HFF-Myc (cell line): ENCODE data around the gene SLC6A7.

Source experiments
- DNase-seq: peaks from one replicate; pipeline ENCODE4 v3.0.0-alpha.2; 2011; ENCODE audit warnings: low read depth; ENCODE audit errors: extremely low read depth
- H3K4me3 ChIP-seq: replicated peaks from 2 replicates; pipeline ENCODE4 v1.5.1; 2011; ENCODE audit warnings: low read depth, mild to moderate bottlenecking, control low read depth, low read length
- TF ChIP-seq, protein P1 (sequence below): IDR thresholded peaks from 2 replicates; pipeline ENCODE4 v1.5.1; 2012; ENCODE audit warnings: mild to moderate bottlenecking, low read depth, low read length, control low read depth; ENCODE audit errors: missing control alignments

The SLC6A7 gene

DNA sequence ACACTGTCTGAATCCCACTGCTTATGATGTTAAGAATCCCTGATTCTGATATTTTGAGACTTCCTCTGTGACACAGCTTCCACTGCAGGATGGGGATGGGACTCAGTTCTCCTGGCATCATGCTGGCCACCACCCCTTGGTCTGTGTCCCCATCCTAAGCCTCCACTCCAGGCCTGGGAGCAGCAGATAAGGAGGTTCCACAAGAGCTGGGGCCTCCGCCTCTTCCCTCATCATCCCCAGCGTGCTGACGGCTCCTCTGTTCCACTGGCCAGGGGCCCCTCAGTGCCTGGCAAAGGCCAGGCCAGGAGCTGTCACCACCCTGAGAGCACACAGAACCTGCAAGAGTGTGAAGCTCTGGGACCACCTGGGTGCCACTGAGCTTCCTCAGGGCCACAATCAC is 59.1 kb downstream of the SLC6A7 start:
- DNase-seq = no peak
- TF ChIP-seq, protein P1, sequence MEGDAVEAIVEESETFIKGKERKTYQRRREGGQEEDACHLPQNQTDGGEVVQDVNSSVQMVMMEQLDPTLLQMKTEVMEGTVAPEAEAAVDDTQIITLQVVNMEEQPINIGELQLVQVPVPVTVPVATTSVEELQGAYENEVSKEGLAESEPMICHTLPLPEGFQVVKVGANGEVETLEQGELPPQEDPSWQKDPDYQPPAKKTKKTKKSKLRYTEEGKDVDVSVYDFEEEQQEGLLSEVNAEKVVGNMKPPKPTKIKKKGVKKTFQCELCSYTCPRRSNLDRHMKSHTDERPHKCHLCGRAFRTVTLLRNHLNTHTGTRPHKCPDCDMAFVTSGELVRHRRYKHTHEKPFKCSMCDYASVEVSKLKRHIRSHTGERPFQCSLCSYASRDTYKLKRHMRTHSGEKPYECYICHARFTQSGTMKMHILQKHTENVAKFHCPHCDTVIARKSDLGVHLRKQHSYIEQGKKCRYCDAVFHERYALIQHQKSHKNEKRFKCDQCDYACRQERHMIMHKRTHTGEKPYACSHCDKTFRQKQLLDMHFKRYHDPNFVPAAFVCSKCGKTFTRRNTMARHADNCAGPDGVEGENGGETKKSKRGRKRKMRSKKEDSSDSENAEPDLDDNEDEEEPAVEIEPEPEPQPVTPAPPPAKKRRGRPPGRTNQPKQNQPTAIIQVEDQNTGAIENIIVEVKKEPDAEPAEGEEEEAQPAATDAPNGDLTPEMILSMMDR = no peak
- no peak overlapping the region for H3K4me3 ChIP-seq

DNA sequence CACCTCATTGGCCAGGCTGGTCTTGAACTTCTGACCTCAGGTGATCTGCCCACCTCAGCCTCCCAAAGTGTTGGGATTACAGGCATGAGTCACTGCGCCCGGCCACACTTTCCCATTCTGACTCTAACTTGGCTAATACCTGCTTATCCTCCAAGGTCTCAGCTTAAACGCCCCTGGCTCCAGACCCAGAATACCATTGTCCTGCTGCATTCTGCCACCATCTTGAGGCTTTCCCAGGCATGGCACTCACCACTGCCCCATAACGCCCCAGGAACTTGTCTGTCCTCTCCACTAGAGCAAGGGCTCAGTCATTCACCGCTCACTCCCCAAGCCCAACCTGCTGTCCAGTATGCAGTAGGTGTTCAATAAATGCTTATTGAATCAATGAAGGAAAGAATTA is 59.9 kb downstream of the SLC6A7 start:
- no peak overlapping the region for H3K4me3 ChIP-seq
- no peak for DNase-seq
- TF ChIP-seq, protein P1 = no peak

DNA sequence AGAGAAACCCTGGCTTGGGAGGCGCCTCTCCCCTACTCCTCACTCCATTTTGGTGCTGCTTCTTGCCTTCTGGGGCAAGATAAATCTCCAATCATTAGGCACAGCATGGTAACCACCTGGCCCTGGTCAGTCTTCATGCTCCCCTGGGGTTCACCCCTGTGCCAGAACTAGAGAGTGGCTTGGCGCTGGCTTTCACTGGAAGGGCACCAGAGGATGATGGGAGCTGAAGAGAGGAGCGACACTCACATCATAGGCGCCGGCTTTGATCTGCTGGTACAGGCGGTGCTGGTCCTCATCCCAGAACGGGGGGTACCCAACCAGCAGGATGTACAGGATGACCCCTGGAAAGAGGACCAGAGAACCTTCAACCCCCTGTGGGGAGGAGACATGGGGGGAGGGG is 61.6 kb downstream of the SLC6A7 start:
- TF ChIP-seq, protein P1 = no peak
- no peak overlapping the region for H3K4me3 ChIP-seq
- DNase-seq = no peak

DNA sequence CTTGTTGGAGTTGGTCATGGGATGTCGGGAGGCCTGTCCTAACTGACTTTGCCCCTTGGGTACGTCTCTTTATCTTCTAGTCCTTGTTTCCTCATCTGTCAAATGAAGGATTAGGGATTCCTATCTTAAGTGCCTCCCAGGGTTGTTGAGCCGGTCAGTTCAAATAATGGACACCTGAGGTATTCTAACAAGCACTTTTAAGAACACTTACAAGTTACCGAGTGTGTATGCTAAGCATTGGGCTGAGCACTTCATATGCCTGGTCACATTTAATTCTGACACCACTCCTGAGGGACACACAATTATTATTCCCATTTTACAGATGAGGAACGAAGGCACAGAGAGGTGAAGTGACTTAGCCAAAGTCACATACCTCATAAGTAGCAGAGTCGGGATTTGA is 62.6 kb downstream of the SLC6A7 start:
- no peak for DNase-seq
- TF ChIP-seq, protein P1 = no peak
- no peak overlapping the region for H3K4me3 ChIP-seq

DNA sequence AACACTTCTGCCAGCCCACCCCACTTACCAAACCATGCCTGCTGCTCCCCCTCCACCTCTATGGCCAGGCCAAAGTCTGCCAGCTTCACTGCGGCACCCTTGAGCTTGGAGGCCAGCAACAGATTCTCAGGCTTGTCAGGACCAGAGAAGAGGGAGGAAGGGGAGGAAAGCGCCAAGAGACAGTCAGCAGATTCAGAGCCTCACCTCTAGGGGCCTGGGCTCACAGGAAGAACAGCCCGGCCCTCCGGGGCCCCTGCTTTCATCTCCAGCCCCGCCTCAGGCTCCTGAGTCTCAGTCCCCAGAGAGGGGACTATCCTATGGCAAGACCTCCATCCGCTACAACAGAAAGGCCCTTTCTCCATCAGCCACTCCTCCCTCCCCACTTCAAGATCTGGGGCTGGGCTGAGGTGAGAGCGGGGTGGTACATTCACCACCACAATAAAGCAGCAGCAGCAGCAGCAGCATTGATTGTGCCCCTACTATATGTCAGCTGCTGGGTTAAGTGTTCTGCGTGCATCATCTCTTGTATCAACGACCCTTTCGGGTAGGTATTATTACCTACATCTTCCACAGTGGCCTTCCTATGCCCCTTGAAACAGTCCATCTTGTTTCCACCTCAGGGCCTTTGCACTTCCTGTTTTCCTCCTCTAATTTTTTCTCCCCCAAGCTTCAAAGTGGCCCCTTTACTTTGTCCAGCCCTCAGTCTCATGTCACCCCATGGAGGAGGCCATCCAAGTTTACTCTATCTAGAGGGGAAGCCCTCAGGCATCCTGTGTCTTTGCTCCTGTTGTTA is 63.8 kb downstream of the SLC6A7 start:
- TF ChIP-seq, protein P1 = no peak
- no peak for DNase-seq
- H3K4me3 ChIP-seq = no peak overlapping the region

DNA sequence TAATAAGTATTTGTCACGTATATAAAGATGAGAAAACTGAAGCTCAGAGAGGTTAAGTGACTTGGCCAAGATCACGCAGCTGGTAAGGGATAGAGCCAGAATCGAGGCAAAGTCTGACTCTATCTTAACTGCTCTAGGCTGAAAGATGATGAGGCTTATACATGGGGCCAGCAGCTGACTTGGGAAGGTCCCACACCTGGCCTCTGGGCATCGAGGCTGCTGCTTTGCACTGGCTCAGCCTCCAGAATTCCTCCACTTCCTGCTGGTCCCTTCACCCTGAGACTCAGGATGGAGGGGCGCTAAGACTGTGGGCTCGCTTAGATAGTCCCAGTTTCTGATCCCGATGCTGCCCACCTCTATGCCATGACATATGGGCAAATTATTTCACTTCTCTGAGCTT is 64.5 kb downstream of the SLC6A7 start:
- no peak overlapping the region for H3K4me3 ChIP-seq
- TF ChIP-seq, protein P1 = no peak
- DNase-seq = no peak

DNA sequence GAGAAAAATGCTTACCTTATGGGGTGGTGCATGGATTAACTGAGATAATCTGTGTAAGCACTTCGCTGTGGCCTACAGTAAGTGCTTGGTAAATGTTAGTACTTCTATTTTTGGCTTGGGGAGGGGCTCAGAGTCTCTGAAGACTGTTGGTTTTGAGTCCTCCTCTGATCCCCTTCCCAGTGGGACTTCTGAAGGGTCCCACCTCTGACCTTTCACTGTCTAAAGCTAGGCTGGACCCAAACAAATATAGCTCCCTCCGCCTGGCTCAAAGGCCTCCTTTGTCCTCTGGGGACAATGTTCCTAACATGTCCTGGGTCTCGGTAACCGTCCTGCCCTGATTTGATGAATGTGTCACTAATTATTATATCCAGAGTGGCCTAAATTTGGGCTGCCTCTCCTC is 64.9 kb downstream of the SLC6A7 start:
- no peak overlapping the region for H3K4me3 ChIP-seq
- TF ChIP-seq, protein P1 = no peak
- DNase-seq = no peak
